Measurements from ENCODE around the gene SRGAP1. TPM values are rescaled to one million over a fixed set of nuclear protein-coding genes. Genes with fewer than 3 reads are reported as not detected.

SRGAP1 gene
- total RNA-seq, 1 experiment from 2014 or later: 26.8 TPM

- ATAC-seq: no peak
- ChIA-PET CTCF (interaction anchor here (1.1 kb wide), 1 partner anchor 336 kb away, joined by 4 read pairs; no protein-coding TSS in a partner anchor), POLR2A (no interaction called here)
- in situ Hi-C loops (cut with HindIII; ENCODE audit: low pct_unique_long_range_greater_than_20kb, low sequenced_read_pairs) (no loop called here), intact Hi-C loops (cut with micrococcal nuclease; ENCODE audit: unreplicated experiment) (loop anchor here (5.0 to 10.0 kb wide), 3 partner anchors 72 to 259 kb away; no protein-coding TSS in a partner anchor)
- H3K27ac ChIP-seq (ENCODE audit: low read length): peak overlapping the region; percentile 97
- H3K27me3 ChIP-seq (ENCODE audit: control insufficient read depth, insufficient read depth, low read length): no peaks in the 10 kb centered on the region
- peak overlapping the region; percentile 83 to 95 for H3K4me3 ChIP-seq (ENCODE audit: low read depth in 2 of 2, low read length in 2 of 2)
- no peak for TF ChIP-seq CTCF (IDR thresholded peaks at IDR 0.05)
- TF ChIP-seq TCF7L2 (IDR thresholded peaks at IDR 0.05; ENCODE audit: low read depth, low read length): no peak
- TF ChIP-seq REST (IDR thresholded peaks at IDR 0.05; ENCODE audit: insufficient read depth in 1 of 2, low read depth in 2 of 2, low read length in 1 of 2): no peak
- no peak for TF ChIP-seq SIN3A (IDR thresholded peaks at IDR 0.05; ENCODE audit: borderline replicate concordance, insufficient read depth, low read depth, low read length)
- H3K9me3 ChIP-seq (ENCODE audit: control insufficient read depth, insufficient read depth, low read depth, low read length): no peaks in the 10 kb centered on the region
- no peaks in the 10 kb centered on the region for H3K36me3 ChIP-seq (ENCODE audit: control insufficient read depth, insufficient read depth, low read length)
- peaks cover 44% of the 10 kb centered on the region for H3K4me1 ChIP-seq (ENCODE audit: control insufficient read depth, insufficient read depth, low read length)
- no TSS peak for BruUV-seq (replicated peaks)
- no peak for DNase-seq (ENCODE audit: low read depth, low spot score)
These were observed 1.2 kb downstream of the SRGAP1 start for GRCh38 chr12:63845726-63846125.

- peaks cover 44% of the 10 kb centered on the region for H3K4me1 ChIP-seq (ENCODE audit: control insufficient read depth, insufficient read depth, low read length)
- H3K27me3 ChIP-seq (ENCODE audit: control insufficient read depth, insufficient read depth, low read length): no peaks in the 10 kb centered on the region
- in situ Hi-C loops (cut with HindIII; ENCODE audit: low pct_unique_long_range_greater_than_20kb, low sequenced_read_pairs) (no loop called here), intact Hi-C loops (cut with micrococcal nuclease; ENCODE audit: unreplicated experiment) (loop anchor here (5.0 to 10.0 kb wide), 3 partner anchors 71 to 258 kb away; no protein-coding TSS in a partner anchor)
- ATAC-seq: no peak
- no TSS peak for BruUV-seq (replicated peaks)
- H3K4me3 ChIP-seq (ENCODE audit: low read depth in 2 of 2, low read length in 2 of 2): peak overlapping the region; percentile 83 to 95
- ChIA-PET CTCF (no interaction called here), POLR2A (no interaction called here)
- H3K9me3 ChIP-seq (ENCODE audit: control insufficient read depth, insufficient read depth, low read depth, low read length): no peaks in the 10 kb centered on the region
- peak overlapping the region; percentile 97 for H3K27ac ChIP-seq (ENCODE audit: low read length)
- TF ChIP-seq REST (IDR thresholded peaks at IDR 0.05; ENCODE audit: insufficient read depth in 1 of 2, low read depth in 2 of 2, low read length in 1 of 2) (no peak), SIN3A (IDR thresholded peaks at IDR 0.05; ENCODE audit: borderline replicate concordance, insufficient read depth, low read depth, low read length) (no peak), POLR2AphosphoS5 (IDR thresholded peaks at IDR 0.05; ENCODE audit: low read depth, low read length) (no peak), CTCF (IDR thresholded peaks at IDR 0.05) (no peak; the same call in 1 of the 2 replicates), TCF7L2 (IDR thresholded peaks at IDR 0.05; ENCODE audit: low read depth, low read length) (no peak)
- DNase-seq (ENCODE audit: low read depth, low spot score): no peak
- no peaks in the 10 kb centered on the region for H3K36me3 ChIP-seq (ENCODE audit: control insufficient read depth, insufficient read depth, low read length)
These were observed 1.9 kb downstream of the SRGAP1 start for GRCh38 chr12:63846238-63846967.
